ENCODE data around the gene SRGAP2C.
"Not testable (repeated sequence)": the region's sequence is repeated elsewhere in the genome, so short reads cannot be mapped to it uniquely, and the experiment has no call there.

Gene SRGAP2C

GRCh38 chr1:121332141-121332540 lies 147.4 kb downstream of the SRGAP2C start:
- DNase-seq (ENCODE audit: low read depth, low spot score); CTCF ChIA-PET; H3K4me3 ChIP-seq (ENCODE audit: low read depth, low read length); POLR2A ChIA-PET: not testable (repeated sequence)

DNA sequence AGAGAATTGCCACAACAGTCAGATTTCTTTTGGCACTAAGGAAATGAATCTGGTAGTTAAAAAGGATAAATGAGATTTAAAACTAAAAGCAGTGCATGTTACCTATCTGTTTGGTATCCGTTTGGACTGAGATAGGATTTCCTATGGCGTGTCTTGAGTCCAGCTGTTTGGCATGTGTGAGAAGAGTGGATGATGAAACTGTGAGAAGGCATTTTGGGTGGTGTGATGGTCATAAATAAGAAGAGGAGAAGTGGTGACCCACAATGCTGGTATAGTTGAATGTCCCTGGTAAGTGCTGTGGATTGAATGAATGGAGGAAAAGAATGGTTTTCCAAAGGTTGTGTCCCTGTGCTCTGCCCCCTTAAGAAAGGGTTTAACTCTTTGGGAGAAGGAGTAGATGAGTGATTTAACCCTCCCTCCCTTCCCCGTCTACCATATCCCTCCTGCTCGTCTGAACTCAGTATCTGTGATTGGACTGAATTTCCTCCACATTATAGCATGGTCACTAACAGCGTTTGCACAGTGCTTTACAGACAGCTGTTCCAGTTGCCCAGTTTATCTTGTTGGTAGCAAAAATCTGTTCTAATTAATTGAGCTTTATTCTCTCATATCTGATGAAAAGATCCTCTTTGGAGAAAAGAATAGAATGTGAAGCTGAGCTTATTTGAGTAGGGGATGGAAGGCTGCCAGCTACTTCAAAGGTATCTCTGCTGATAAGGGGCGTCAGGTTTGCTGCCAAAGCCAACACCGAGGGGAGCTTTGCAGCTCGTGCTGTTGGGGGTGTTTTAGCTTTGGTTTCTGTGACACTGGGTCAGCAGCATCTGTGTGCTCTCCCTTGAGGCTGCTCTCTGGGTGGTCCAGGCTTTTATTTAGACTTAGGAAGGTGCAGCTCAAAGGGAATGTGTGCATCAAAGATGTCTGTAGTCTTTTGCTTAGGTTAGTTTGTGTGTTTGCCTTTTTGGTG lies 148.1 kb downstream of the SRGAP2C start:
- H3K4me3 ChIP-seq (ENCODE audit: low read depth, low read length); CTCF ChIA-PET; POLR2A ChIA-PET; DNase-seq (ENCODE audit: low read depth, low spot score): not testable (repeated sequence)

- POLR2A ChIA-PET; DNase-seq (ENCODE audit: low read depth, low spot score); CTCF ChIA-PET; H3K4me3 ChIP-seq (ENCODE audit: low read depth, low read length): not testable (repeated sequence)
These were observed 153.2 kb downstream of the SRGAP2C start for GRCh38 chr1:121337958-121338357.

- DNase-seq (ENCODE audit: low read depth, low spot score); POLR2A ChIA-PET; H3K4me3 ChIP-seq (ENCODE audit: low read depth, low read length); CTCF ChIA-PET: not testable (repeated sequence)
These were observed 154.8 kb downstream of the SRGAP2C start for GRCh38 chr1:121339611-121340010.

DNA sequence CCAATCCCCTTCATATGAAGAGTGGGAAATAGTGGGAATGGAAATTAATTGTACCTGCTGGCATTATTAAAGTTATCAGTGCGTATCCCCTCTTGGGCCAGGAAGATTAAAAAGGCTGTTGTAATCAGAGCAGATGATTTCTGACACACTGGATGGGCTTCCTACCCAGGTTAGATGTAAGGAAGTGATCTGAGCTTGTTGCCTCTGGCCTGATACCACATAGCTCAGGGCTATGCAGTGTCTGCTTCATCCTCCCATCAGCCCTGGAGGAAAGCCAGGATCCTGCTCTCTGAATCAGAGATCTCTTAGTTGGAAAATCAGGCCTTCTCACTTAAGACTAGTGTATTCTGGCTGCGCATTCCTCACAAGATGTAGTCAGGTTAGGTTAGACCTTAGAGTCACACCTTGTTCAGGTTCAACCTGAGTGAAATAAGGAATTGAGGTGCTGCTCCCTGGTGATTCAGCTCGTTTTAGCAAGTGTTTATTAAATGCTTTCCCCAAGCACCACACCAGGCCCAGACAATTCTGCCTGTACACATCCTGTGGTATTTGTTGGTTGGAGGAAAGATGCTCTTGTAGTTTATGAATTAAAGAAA lies 158.6 kb downstream of the SRGAP2C start:
- H3K4me3 ChIP-seq (ENCODE audit: low read depth, low read length); DNase-seq (ENCODE audit: low read depth, low spot score); CTCF ChIA-PET; POLR2A ChIA-PET: not testable (repeated sequence)

DNA sequence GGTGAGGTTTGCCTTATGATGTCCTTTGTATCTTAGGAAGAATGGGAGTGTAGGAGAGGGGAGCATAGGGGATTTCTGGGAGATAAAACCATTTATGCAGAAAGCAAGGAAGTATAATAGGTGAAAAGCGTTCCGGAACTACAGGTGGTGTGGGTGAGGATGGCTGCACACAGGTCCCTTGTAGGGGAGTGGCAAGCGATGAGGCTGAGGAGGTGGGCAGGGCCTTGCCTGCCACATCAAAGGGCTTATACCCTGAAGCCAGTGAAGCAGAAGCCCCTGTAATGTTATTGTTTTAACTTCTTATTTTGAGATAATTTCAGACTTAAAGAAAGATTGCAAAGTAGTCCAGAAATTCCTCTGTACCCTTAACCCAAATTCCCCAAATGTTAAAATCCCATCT lies 159.6 kb downstream of the SRGAP2C start:
- POLR2A ChIA-PET; DNase-seq (ENCODE audit: low read depth, low spot score); CTCF ChIA-PET; H3K4me3 ChIP-seq (ENCODE audit: low read depth, low read length): not testable (repeated sequence)

DNA sequence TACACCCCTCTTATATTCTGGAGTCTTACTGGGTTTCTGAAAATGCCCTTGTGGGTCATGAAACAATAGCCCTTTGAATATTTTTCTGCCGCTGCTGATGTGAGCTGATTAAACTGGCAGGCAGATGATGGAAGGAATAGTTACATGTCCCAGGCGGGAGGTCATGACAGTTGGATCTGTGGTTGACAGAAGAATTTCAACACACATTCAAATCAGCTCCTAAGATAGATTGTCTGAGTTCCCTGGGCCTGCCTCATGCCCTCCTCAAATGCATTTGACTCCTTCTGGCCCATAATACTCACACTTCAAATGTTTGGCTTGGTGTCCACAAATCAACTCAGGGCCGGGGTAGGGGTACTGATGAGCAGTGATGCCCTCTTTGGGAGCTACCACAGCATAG lies 161.9 kb downstream of the SRGAP2C start:
- POLR2A ChIA-PET; CTCF ChIA-PET; H3K4me3 ChIP-seq (ENCODE audit: low read depth, low read length); DNase-seq (ENCODE audit: low read depth, low spot score): not testable (repeated sequence)

GRCh38 chr1:121347476-121347875 lies 162.7 kb downstream of the SRGAP2C start:
- CTCF ChIA-PET; H3K4me3 ChIP-seq (ENCODE audit: low read depth, low read length); POLR2A ChIA-PET; DNase-seq (ENCODE audit: low read depth, low spot score): not testable (repeated sequence)

DNA sequence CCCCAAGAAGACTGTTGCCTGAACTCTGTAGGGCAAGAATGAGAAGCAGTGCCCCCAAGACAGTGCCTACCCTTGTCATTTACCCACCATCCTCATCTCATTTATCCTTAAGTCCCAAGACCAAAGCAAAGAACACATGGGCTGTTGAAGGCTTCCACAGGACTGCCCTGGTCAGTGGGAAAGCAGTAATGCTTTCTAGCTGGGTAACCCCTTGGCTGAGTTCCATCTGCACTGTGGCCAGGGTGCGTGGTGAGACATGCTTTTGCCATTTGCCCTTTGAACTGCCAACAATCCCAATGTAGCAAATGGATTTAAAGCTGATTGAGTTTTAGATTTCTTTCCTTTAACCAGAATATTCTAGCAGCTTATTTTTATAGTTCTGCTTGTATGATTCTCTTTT lies 163.3 kb downstream of the SRGAP2C start:
- CTCF ChIA-PET = not testable (repeated sequence)

GRCh38 chr1:121349332-121349967 lies 164.7 kb downstream of the SRGAP2C start:
- CTCF ChIA-PET; DNase-seq (ENCODE audit: low read depth, low spot score); H3K4me3 ChIP-seq (ENCODE audit: low read depth, low read length); POLR2A ChIA-PET: not testable (repeated sequence)

More for the DNA sequence above, 163.3 kb downstream of the SRGAP2C start:
- DNase-seq (ENCODE audit: low read depth, low spot score); H3K4me3 ChIP-seq (ENCODE audit: low read depth, low read length); POLR2A ChIA-PET: not testable (repeated sequence)

DNA sequence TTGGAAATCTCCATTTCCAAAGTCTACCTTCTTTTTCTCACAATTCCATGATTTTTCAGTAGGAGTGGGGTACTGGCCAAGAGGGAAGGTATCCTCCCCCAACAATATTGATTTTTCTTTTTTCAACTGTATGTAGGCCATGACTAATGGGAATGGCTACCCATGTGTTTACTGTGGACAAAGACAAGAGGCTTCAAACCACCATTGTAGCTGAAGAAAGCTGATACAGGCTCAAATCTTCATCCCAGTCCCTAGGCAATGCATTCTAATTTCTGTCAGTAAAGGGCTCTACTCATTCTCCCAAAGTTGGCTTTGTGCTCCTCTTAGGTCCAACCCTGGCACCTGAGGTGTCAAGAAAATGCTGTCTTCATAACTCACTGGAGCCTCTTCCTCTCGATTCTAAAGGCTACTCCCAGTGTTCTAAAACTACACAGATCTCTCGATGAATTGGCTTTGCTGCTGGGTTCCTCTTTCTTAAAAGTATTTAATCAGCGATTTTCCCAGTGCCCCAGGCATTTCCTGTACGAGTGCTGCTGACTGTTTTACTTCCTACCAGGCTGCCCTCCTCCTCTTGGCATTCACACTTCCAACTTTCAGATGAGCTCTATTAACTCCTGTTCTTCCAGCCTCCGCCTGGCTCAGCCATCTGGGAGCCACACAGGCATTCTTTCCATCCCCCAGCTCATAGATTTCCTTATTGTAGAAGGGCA lies 171.1 kb downstream of the SRGAP2C start:
- DNase-seq (ENCODE audit: low read depth, low spot score); POLR2A ChIA-PET; H3K4me3 ChIP-seq (ENCODE audit: low read depth, low read length); CTCF ChIA-PET: not testable (repeated sequence)

DNA sequence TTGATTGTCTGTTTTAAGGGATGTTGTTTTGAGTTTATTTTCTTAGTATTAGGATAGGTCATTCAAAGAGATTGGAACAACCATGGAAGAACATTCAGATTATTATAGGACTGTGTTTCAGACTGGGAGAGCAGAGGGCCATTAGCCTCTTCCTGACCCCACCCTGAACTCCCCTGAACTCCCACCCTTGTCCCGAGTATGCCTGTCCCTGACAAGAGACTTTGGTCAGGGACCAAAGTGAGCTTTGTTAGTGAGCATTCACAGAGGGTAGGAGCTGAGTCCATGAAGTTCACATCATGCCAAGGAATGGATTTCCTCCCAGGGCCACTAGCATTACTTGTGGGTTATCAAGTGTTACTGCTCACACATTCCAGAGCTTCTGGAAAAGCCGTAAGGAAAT lies 172.0 kb downstream of the SRGAP2C start:
- DNase-seq (ENCODE audit: low read depth, low spot score) = not testable (repeated sequence)

GRCh38 chr1:121360531-121360930 lies 175.8 kb downstream of the SRGAP2C start:
- DNase-seq (ENCODE audit: low read depth, low spot score); H3K4me3 ChIP-seq (ENCODE audit: low read depth, low read length); CTCF ChIA-PET; POLR2A ChIA-PET: not testable (repeated sequence)

More for the DNA sequence above, 172.0 kb downstream of the SRGAP2C start:
- CTCF ChIA-PET; POLR2A ChIA-PET; H3K4me3 ChIP-seq (ENCODE audit: low read depth, low read length): not testable (repeated sequence)

DNA sequence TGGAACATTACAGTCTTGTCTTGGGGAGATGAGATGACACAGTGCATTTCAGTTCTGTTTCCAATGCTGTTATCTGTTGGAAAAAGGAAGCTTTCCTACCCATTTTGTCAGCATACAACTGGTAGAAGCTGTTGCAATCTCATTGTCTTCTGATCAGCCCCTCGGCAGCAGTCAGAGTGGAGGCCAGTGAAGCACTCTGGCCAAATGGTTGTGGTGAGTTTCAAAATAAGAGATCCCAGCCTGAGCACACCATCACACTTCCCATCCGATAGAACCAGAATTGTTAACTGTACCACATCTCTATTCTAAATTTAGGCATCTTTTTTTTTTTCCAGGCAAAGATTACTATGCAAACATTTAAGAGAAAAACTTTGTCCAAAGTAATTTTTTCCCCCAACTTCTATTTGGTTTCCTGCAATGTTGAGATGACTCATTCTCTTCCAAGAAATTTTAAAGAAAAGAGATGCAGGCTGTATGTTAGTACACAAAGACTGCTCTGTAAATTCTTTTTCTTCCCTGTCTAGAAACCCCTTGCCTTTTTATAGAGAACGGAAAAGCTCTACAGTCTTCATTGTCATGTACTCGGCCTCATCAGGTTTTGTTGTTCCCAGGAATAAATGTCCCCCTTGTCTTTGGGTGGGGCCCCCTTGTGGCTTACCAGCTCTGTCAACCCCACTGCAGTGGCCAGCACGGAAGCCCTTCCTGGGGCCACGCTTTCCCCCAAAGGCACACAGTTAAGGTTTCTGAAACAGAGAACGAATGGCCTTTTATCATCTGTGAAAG lies 176.9 kb downstream of the SRGAP2C start:
- H3K4me3 ChIP-seq (ENCODE audit: low read depth, low read length); CTCF ChIA-PET; DNase-seq (ENCODE audit: low read depth, low spot score); POLR2A ChIA-PET: not testable (repeated sequence)

DNA sequence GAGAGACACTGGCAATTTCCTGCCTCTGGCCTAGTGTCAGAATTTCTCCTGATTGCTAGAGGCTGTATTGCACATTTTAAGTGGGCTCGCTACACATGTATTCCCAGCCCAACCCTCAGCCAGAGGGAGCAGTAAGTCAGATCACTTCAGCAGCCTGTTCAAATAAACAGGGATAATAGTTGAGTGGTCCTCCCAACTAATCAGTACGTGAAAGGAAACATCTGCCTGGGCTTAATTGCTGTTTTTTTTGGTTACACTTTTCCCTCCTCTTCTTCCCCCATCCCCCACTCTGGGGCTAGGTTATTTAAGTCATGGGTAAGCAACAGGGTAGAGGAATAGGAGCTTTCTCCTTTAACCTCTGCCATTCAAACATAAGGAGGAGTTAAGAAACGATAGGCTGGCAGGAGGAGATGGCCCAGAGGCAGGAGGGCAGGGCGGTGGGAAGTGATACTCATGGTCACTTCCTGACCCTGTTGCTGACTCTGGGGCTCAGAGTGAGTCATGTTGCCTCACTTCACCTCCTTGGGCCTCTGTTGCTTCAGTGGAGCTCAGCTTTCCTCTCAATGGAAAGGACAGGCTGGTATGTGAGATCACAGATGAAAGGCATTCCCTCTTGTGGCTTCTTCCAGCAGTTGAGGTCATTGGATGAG lies 177.6 kb downstream of the SRGAP2C start:
- POLR2A ChIA-PET; CTCF ChIA-PET; H3K4me3 ChIP-seq (ENCODE audit: low read depth, low read length); DNase-seq (ENCODE audit: low read depth, low spot score): not testable (repeated sequence)
